Activated CD8-positive, alpha-beta memory T cell treated with anti-CD3 and anti-CD28 coated beads, Interleukin-2, amount 50 U/mL, for 1 hour (primary cell): ENCODE results near the gene MBLAC1.
"Not testable (repeated sequence)": the region's sequence is repeated elsewhere in the genome, so short reads cannot be mapped to it uniquely, and the experiment has no call there.

ENCODE experiments used
- DNase-seq: peaks from one replicate; pipeline ENCODE4 v3.0.0-alpha.2; 2020; ENCODE audit errors: extremely low read depth

MBLAC1 gene

GRCh38 chr7:100124301-100125230 lies 2.2 kb upstream of the MBLAC1 start:
- no peak for DNase-seq

GRCh38 chr7:100126239-100126930 lies 382 bp upstream of the MBLAC1 start:
- DNase-seq: no peak

- DNase-seq: no peak
Observed at GRCh38 chr7:100127866-100128636, 1.3 kb downstream of the MBLAC1 start.

DNA sequence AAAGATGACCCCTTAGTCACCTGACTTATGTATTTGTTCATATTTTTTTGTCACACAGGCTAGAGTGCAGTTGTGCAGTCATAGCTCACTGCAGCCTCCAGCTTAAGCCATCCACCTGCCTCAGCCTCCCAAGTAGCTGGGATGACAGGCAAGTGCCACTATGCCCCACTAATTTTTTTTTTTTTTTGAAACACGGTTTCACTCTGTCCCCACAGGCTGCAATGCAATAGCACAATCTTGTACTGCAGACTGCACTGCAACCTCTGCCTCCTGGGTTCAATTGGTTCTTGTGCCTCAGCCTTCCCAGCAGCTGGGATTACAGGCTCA lies 1.8 kb downstream of the MBLAC1 start:
- DNase-seq: no peak

GRCh38 chr7:100130220-100130607 lies 3.4 kb downstream of the MBLAC1 start:
- DNase-seq: not testable (repeated sequence)

- no peak for DNase-seq
Observed at GRCh38 chr7:100130608-100131453, 4.1 kb downstream of the MBLAC1 start.

GRCh38 chr7:100132126-100132525 lies 5.4 kb downstream of the MBLAC1 start:
- no peak for DNase-seq

DNA sequence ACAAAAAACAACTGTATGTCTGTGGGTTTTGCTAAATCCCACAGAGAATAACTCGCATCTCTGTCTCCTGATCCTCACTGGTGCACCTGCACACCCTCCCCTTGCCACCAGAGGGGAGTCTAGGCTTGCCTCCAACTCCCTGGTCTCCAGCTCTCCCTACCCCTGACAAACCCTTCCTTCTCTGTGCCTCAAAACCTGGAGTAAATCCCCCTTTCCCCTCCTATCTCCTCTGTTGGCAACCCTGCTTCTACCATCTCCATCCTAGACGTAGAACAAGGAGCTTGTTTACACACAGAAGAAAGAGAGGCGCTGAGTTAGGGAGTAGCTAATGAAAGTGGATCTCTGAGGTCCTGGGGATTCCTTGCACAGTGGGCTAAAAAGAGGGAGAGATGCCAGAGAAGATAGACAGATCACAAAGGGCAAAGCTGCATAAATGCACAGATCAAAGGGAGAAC lies 6.0 kb downstream of the MBLAC1 start:
- no peak for DNase-seq

GRCh38 chr7:100137851-100138760 lies 11.3 kb downstream of the MBLAC1 start:
- no peak for DNase-seq

GRCh38 chr7:100141555-100141949 lies 14.8 kb downstream of the MBLAC1 start:
- no peak for DNase-seq

DNA sequence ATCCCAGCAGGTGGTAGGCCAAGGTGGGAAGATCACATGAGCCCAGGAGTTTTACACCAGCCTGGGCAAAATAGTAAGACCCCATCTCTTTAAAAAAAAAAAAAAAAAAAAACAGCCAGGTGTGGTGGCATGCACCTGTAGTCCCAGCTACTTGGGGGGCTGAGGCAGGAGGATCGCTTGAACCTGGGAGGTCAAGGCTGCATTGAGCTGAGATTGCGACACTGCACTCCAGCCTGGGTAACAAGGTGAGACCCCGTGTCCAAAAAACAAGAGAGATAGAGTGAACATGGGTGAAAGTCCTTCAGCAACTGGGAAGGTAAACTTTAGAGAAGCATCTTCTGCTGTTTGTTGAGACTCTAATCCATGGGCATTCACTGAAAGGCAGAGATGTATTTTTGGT lies 15.7 kb downstream of the MBLAC1 start:
- no peak for DNase-seq

- DNase-seq: not testable (repeated sequence)
Observed at GRCh38 chr7:100146350-100146749, 19.6 kb downstream of the MBLAC1 start.

DNA sequence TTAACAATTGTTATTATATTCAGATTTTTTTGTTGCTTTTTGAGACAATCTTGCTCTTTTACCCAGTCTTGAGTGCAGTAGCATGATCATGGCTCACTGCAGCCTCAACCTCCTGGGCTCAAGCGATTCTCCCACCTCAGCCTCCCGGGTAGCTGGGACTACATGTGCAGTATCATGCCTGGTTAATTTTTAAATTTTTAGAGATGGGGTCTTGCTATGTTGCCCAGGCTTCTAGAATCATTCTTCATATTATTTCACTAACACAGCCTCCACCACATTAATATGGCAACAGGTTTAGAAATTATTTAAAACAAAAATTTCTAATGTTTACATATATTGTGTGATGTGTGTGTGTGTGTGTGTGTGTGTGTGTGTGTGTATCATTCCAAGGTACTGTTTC lies 20.5 kb downstream of the MBLAC1 start:
- no peak for DNase-seq

DNA sequence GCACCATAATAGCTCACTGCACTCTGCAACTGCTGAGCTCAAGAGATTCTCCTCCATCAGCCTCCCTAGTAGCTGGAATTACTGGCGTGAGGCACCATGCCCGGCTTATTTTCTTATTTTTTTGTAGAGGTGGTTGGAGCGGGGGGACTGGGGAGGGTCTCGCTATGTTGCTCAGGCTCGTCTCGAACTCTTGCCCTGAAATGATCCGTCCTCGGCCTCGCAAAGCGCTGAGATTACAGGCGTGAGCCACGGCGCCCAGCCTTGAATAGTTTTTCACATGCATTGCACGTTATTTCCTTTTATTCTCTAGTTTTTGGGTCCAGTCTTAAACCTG lies 21.4 kb downstream of the MBLAC1 start:
- no peak for DNase-seq

- DNase-seq: peak; percentile 95
Observed at GRCh38 chr7:100148559-100149328, 22.0 kb downstream of the MBLAC1 start, which contains the start of gene LAMTOR4. Gene LAMTOR4 (plus strand): TSS chr7:100148918. CDS start chr7:100148973, 55 bp downstream.

GRCh38 chr7:100152404-100152803 lies 25.6 kb downstream of the MBLAC1 start:
- DNase-seq: no peak

GRCh38 chr7:100152937-100153666 lies 26.3 kb downstream of the MBLAC1 start:
- DNase-seq: no peak

DNA sequence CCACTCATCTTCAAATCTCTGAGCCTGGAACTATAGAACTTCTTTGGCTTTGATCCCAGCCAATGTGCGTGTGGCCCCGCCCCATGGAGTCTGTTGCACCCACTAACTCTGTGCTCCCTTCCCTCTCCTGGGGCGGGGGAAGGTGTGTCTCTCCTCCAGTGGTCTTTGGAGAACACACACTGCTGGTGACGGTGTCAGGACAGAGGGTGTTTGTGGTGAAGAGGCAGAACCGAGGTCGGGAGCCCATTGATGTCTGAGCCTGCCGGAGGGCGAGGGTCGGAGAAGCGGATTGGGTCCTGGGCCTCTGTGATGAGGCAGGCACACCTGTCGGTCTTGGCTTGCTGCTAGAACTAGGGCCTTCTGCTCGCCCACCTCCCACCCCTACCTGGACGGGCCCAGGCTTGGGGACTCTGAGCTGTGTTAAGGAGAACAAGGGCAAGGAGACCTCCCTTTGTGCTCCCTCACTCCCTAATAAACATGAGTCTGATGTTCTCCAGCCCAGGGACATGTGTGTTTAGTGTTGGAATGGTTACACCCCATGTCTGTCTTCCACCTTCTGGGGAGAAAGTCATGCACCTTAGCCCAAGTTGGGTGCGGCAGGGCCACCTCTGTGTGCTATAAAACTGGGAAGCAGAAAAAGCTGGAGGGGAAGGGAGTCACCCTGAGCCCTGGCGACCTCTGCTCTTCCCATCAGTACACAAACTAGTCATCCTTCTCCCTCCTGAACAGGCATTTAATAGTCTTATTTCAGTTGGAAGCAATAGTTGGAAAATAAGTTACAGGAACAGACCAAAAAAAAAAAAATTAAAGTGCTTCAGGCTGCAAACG lies 27.2 kb downstream of the MBLAC1 start:
- DNase-seq: no peak
